Activated CD8-positive, alpha-beta memory T cell treated with anti-CD3 and anti-CD28 coated beads for 4 hours (primary cell): ENCODE results near the gene NPY4R2.
"Not testable (repeated sequence)": the region's sequence is repeated elsewhere in the genome, so short reads cannot be mapped to it uniquely, and the experiment has no call there.

Source experiments
- DNase-seq, 2 donors: peaks; one replicate each; pipeline ENCODE4 v3.0.0-alpha.2; 2020; ENCODE audit warnings: low read depth in 2 of 2

NPY4R2 gene

GRCh38 chr10:47918475-47918874 is at the start of gene NPY4R2:
Gene NPY4R2 (plus strand): TSS chr10:47918662. CDS start chr10:47921988, 3,326 bp downstream.
- not testable (repeated sequence) for DNase-seq

GRCh38 chr10:47870887-47871286 is 47.6 kb upstream of the NPY4R2 start:
- not testable (repeated sequence) for DNase-seq

GRCh38 chr10:47871485-47872180 is 46.8 kb upstream of the NPY4R2 start:
- not testable (repeated sequence) for DNase-seq

- not testable (repeated sequence) for DNase-seq
Observed at GRCh38 chr10:47872236-47872635, 46.2 kb upstream of the NPY4R2 start.

- not testable (repeated sequence) for DNase-seq
Observed at GRCh38 chr10:47884239-47884638, 34.2 kb upstream of the NPY4R2 start.

GRCh38 chr10:47884934-47885333 is 33.5 kb upstream of the NPY4R2 start:
- not testable (repeated sequence) for DNase-seq

- DNase-seq, result not testable (repeated sequence)
Observed at GRCh38 chr10:47886356-47886755, 32.1 kb upstream of the NPY4R2 start.

GRCh38 chr10:47886827-47887226 is 31.6 kb upstream of the NPY4R2 start:
- DNase-seq, result not testable (repeated sequence)

- DNase-seq, result not testable (repeated sequence)
Observed at GRCh38 chr10:47890737-47891136, 27.7 kb upstream of the NPY4R2 start.

- DNase-seq, result not testable (repeated sequence)
Observed at GRCh38 chr10:47892494-47893261, 25.8 kb upstream of the NPY4R2 start.

- not testable (repeated sequence) for DNase-seq
Observed at GRCh38 chr10:47894571-47894970, 23.9 kb upstream of the NPY4R2 start.

- not testable (repeated sequence) for DNase-seq
Observed at GRCh38 chr10:47897813-47898212, 20.6 kb upstream of the NPY4R2 start.

- not testable (repeated sequence) for DNase-seq
Observed at GRCh38 chr10:47909333-47909732, 9.1 kb upstream of the NPY4R2 start.

GRCh38 chr10:47910486-47910885 is 8.0 kb upstream of the NPY4R2 start:
- DNase-seq, result not testable (repeated sequence)

GRCh38 chr10:47914052-47914451 is 4.4 kb upstream of the NPY4R2 start:
- DNase-seq, result not testable (repeated sequence)

- not testable (repeated sequence) for DNase-seq
Observed at GRCh38 chr10:47915849-47916548, 2.5 kb upstream of the NPY4R2 start.

GRCh38 chr10:47920610-47921009 is 2.1 kb downstream of the NPY4R2 start:
- not testable (repeated sequence) for DNase-seq

- DNase-seq, result not testable (repeated sequence)
Observed at GRCh38 chr10:47922503-47922902, 4.0 kb downstream of the NPY4R2 start.

- DNase-seq, result not testable (repeated sequence)
Observed at GRCh38 chr10:47924628-47925027, 6.2 kb downstream of the NPY4R2 start.

GRCh38 chr10:47927147-47927916 is 8.9 kb downstream of the NPY4R2 start:
- DNase-seq, result not testable (repeated sequence)

- not testable (repeated sequence) for DNase-seq
Observed at GRCh38 chr10:47928225-47928624, 9.8 kb downstream of the NPY4R2 start.
